SK-N-SH (cell line): ENCODE measurements around the gene PPP2R5D. TPM values are rescaled to one million over a fixed set of nuclear protein-coding genes. Genes with fewer than 3 reads are reported as not detected.

Source experiments
- CTCF ChIA-PET: fragments of 300-600, 350-600 bp; formaldehyde crosslinking; extraction: SDS; loops from one replicate; lab custom pipeline; 2021; lab: Yijun Ruan, JAX
- POLR2A ChIA-PET: fragments of 350-600 bp; sonication (Branson Sonifier 250); formaldehyde crosslinking; extraction: SDS; loops from one replicate; lab custom pipeline; 2020; ENCODE audit warnings: antibody characterized with exemption, inconsistent platforms; lab: Yijun Ruan, JAX
- DNase-seq: peaks from one replicate; pipeline ENCODE4 v3.0.0; 2012
- H2AFZ ChIP-seq: fragments of 200-600 bp; sonication (generic); 2 replicates; pipeline ENCODE4 v1.8.1; 2016; ENCODE audit warnings: antibody characterized with exemption, mild to moderate bottlenecking, low read depth
- H3F3A ChIP-seq: fragments of 200-600 bp; sonication (generic); replicated peaks from 2 replicates; pipeline ENCODE3; 2016; ENCODE audit warnings: antibody characterized with exemption, mild to moderate bottlenecking; ENCODE audit not compliant: insufficient read depth
- H3K27ac ChIP-seq, 2 experiments: fragments of 200-500 bp in 1 of 2; fragments of 200-600 bp in 1 of 2; sonication (Bioruptor generic) in 1 of 2; sonication (generic), shearing (Covaris generic) in 1 of 2; 2 replicates each; pipeline versions ENCODE4 v1.5.1 to v1.6.1; 2014 to 2016; ENCODE audit warnings: low read depth in 2 of 2, inconsistent platforms in 1 of 2, low read length in 1 of 2, mild to moderate bottlenecking in 1 of 2, mixed read lengths in 1 of 2
- H3K27me3 ChIP-seq: fragments of 200-600 bp; sonication (generic), shearing (Covaris generic); 2 replicates; pipeline ENCODE4 v1.6.1; 2016; ENCODE audit warnings: mixed run types; ENCODE audit not compliant: insufficient read depth
- H3K36me3 ChIP-seq, 2 experiments: fragments of 200-500 bp in 1 of 2; fragments of 200-600 bp in 1 of 2; sonication (Bioruptor generic) in 1 of 2; sonication (generic) in 1 of 2; replicated peaks in 1 of 2; 2 replicates each; pipeline versions ENCODE3 to v1.5.1; 2014 to 2016; ENCODE audit warnings: low read length in 1 of 2, mild to moderate bottlenecking in 1 of 2; ENCODE audit not compliant: insufficient read depth in 2 of 2, control insufficient read depth in 1 of 2
- H3K4me1 ChIP-seq, 2 experiments: fragments of 200-500 bp in 1 of 2; fragments of 200-600 bp in 1 of 2; sonication (Bioruptor generic) in 1 of 2; sonication (generic), shearing (Covaris generic) in 1 of 2; 2 replicates each; pipeline versions ENCODE4 v1.5.1 to v1.6.1; 2014 to 2016; ENCODE audit warnings: low read depth in 1 of 2, low read length in 1 of 2, mixed run types in 1 of 2; ENCODE audit not compliant: insufficient read depth in 2 of 2, control insufficient read depth in 1 of 2
- H3K4me2 ChIP-seq: fragments of 200-600 bp; sonication (generic), shearing (Covaris generic); 2 replicates; pipeline ENCODE4 v1.6.1; 2017; ENCODE audit warnings: mixed run types
- H3K4me3 ChIP-seq, 2 experiments: fragments of 200-500 bp in 1 of 2; fragments of 200-600 bp in 1 of 2; sonication (Bioruptor generic) in 1 of 2; sonication (generic), shearing (Covaris generic) in 1 of 2; 2 replicates each; pipeline versions ENCODE4 v1.5.1 to v1.8.1; 2014 to 2016; ENCODE audit warnings: low read depth in 2 of 2, inconsistent platforms in 1 of 2, low read length in 1 of 2, mild to moderate bottlenecking in 1 of 2, mixed read lengths in 1 of 2, moderate library complexity in 1 of 2
- H3K79me2 ChIP-seq: fragments of 200-600 bp; sonication (generic); 2 replicates; pipeline ENCODE4 v1.8.1; 2017; ENCODE audit warnings: mild to moderate bottlenecking; ENCODE audit not compliant: insufficient read depth
- H3K9ac ChIP-seq: fragments of 200-600 bp; sonication (generic); 2 replicates; pipeline ENCODE4 v1.6.1; 2017; ENCODE audit warnings: mixed run types
- H3K9me2 ChIP-seq: fragments of 200-600 bp; sonication (generic); 2 replicates; pipeline ENCODE4 v1.6.1; 2017; ENCODE audit warnings: mixed run types
- H3K9me3 ChIP-seq: fragments of 200-600 bp; sonication (generic); 2 replicates; pipeline ENCODE4 v1.6.1; 2017; ENCODE audit warnings: mixed run types, mild to moderate bottlenecking, moderate library complexity
- H4K20me1 ChIP-seq: fragments of 200-600 bp; sonication (generic); 2 replicates; pipeline ENCODE4 v1.6.1; 2017; ENCODE audit warnings: mild to moderate bottlenecking, mixed run types; ENCODE audit not compliant: insufficient read depth
- CHD2 ChIP-seq: fragments of 150-350 bp; IDR thresholded peaks from 2 replicates; pipeline ENCODE4 v1.6.1; 2018; ENCODE audit warnings: low read length; ENCODE audit not compliant: partially characterized antibody
- EP300 ChIP-seq, 2 experiments: IDR thresholded peaks; 2 replicates each; pipeline versions ENCODE4 v1.4.0 to v1.6.1; 2012; ENCODE audit warnings: borderline replicate concordance in 1 of 2, low read depth in 1 of 2, low read length in 1 of 2
- IRF3 ChIP-seq: fragments of 150-350 bp; IDR thresholded peaks from 2 replicates; pipeline ENCODE4 v1.6.1; 2016; ENCODE audit warnings: mild to moderate bottlenecking, low read depth, low read length
- MEF2A ChIP-seq: IDR thresholded peaks from 2 replicates; pipeline ENCODE4 v1.4.0; 2012; ENCODE audit warnings: low read depth, borderline replicate concordance
- MXI1 ChIP-seq: IDR thresholded peaks from 2 replicates; pipeline ENCODE4 v1.6.1; 2012; ENCODE audit warnings: mild to moderate bottlenecking, low read depth, low read length, improper control_type of control experiment
- SIN3A ChIP-seq: IDR thresholded peaks from 2 replicates; pipeline ENCODE4 v1.6.1; 2012; ENCODE audit warnings: low read depth, mild to moderate bottlenecking, low read length, moderate library complexity, borderline replicate concordance
- WGBS: methylation state at CpG from one replicate; pipeline ENCODE4 v1.1.6; 2017; ENCODE audit warnings: low lambda C conversion rate; 5-methylcytosine and 5-hydroxymethylcytosine counted together
- polyA plus RNA-seq, 3 experiments: library from polyadenylated mRNA; depleted of rRNA; stranded (reverse); fragments of >200 nt; gene quantifications; 2 replicates each; pipeline ENCODE4 v1.2.3, GENCODE V29; 2012

PPP2R5D gene
- polyA plus RNA-seq, 1 of the 3 experiments (the other 2 are of a cell fraction): 37.6 TPM

GRCh38 chr6:43020052-43020705 is 35.8 kb downstream of the PPP2R5D start:
- H3K9ac ChIP-seq: no peak overlapping the region
- H3K9me3 ChIP-seq: no peaks in the 10 kb centered on the region
- peaks cover 42 to 49% of the 10 kb centered on the region in 2 experiments for H3K36me3 ChIP-seq
- H3F3A ChIP-seq: peaks cover 35% of the 10 kb centered on the region
- no peaks in the 10 kb centered on the region for H3K27me3 ChIP-seq
- no peak overlapping the region for H3K27ac ChIP-seq
- WGBS: 97% methylated on average over 3 of the region's 3 CpGs
- peaks cover 22% of the 10 kb centered on the region for H4K20me1 ChIP-seq
- H3K79me2 ChIP-seq: peaks cover 74% of the 10 kb centered on the region
- no peak overlapping the region for H3K4me2 ChIP-seq
- DNase-seq: no peak
- no peaks in the 10 kb centered on the region for H3K9me2 ChIP-seq
- POLR2A ChIA-PET: interaction anchor here (0.9 to 1.8 kb wide), 4 partner anchors 13 to 35 kb away, joined by 3 to 8 read pairs (median 4); partner anchors contain the start of gene CUL7
- no peak overlapping the region for H3K4me3 ChIP-seq
- CTCF ChIA-PET: interaction anchor here (0.5 to 1.8 kb wide), 4 partner anchors 105 to 154 kb away, joined by 3 to 8 read pairs (median 3); no protein-coding TSS in a partner anchor
- TF ChIP-seq SIN3A: no peak
- no peak for TF ChIP-seq IRF3
- no peak for TF ChIP-seq EP300 (IDR thresholded peaks at IDR 0.05; ENCODE audit: borderline replicate concordance in 1 of 2, low read depth in 1 of 2, low read length in 1 of 2)
- no peak for TF ChIP-seq MEF2A
- no peak for TF ChIP-seq MXI1
- H2AFZ ChIP-seq: no peak overlapping the region
- H3K4me1 ChIP-seq: peaks cover 12 to 33% of the 10 kb centered on the region in 2 experiments; a peak in 3 of 4 replicates

GRCh38 chr6:43020847-43021246 is 36.5 kb downstream of the PPP2R5D start:
- WGBS: 61% methylated on average over 5 of the region's 5 CpGs
- Histone ChIP-seq H2AFZ (peak overlapping the region; percentile 88), H3K9me2 (no peaks in the 10 kb centered on the region), H3K27me3 (no peaks in the 10 kb centered on the region), H3K27ac (peak overlapping the region; percentile 78 to 90), H3K4me1 (peaks cover 12 to 30% of the 10 kb centered on the region in 2 experiments; a peak in 3 of 4 replicates), H3K79me2 (peaks cover 69% of the 10 kb centered on the region), H3F3A (peaks cover 41% of the 10 kb centered on the region), H3K4me2 (peak overlapping the region; percentile 73; the same call in 1 of the 2 replicates), H3K9me3 (no peaks in the 10 kb centered on the region), H4K20me1 (peaks cover 22% of the 10 kb centered on the region), H3K9ac (peak overlapping the region; percentile 76; the same call in 1 of the 2 replicates), H3K4me3 (peak overlapping the region; percentile 83 to 95; a peak in 3 of 4 replicates), H3K36me3 (peaks cover 49 to 50% of the 10 kb centered on the region in 2 experiments)
- peak; percentile 48 for DNase-seq
- ChIA-PET POLR2A (interaction anchor here (0.8 to 1.8 kb wide), 8 partner anchors 11 to 150 kb away, joined by 3 to 8 read pairs (median 4); partner anchors contain the start of genes CUL7, KLC4, MRPL2 and SRF), CTCF (interaction anchor here (0.7 to 1.8 kb wide), 5 partner anchors 120 to 208 kb away, joined by 3 to 8 read pairs (median 4); partner anchors contain the start of gene DNPH1)
- TF ChIP-seq CHD2: no peak
- no peak for TF ChIP-seq MEF2A
